ENCODE measurements around the gene MDP1.
"Not testable (repeated sequence)": the region's sequence is repeated elsewhere in the genome, so short reads cannot be mapped to it uniquely, and the experiment has no call there.

- not testable (repeated sequence) for TF ChIP-seq ELF4 (IDR thresholded peaks at IDR 0.05); FOXA1 (IDR thresholded peaks at IDR 0.05); FOXM1 (IDR thresholded peaks at IDR 0.05; ENCODE audit: borderline replicate concordance)
Observed at GRCh38 chr14:24202538-24202937, 13.3 kb downstream of the MDP1 start.

Data from HEK293T (cell line).